SU-DHL-6 (cell line): Measurements from ENCODE around the gene SCGB2A2.

ENCODE experiments used
- H2AFZ ChIP-seq: fragments of 200-600 bp; sonication (generic); 2 replicates; pipeline ENCODE4 v1.6.1; 2014; ENCODE audit warnings: low read depth, mild to moderate bottlenecking, moderate library complexity, mixed read lengths, antibody characterized with exemption, low read length; ENCODE audit not compliant: severe bottlenecking
- H3F3A ChIP-seq: fragments of 200-600 bp; shearing (Covaris generic); 2 replicates; pipeline ENCODE4 v1.6.0; 2016; ENCODE audit warnings: antibody characterized with exemption, mild to moderate bottlenecking; ENCODE audit not compliant: insufficient read depth
- H3K27ac ChIP-seq: fragments of 200-600 bp; sonication (generic); 2 replicates; pipeline ENCODE4 v1.5.1; 2016; ENCODE audit warnings: low read depth, mild to moderate bottlenecking, low read length, moderate library complexity, mixed read lengths
- H3K27me3 ChIP-seq: fragments of 200-600 bp; sonication (generic), shearing (Covaris generic); 2 replicates; pipeline ENCODE4 v1.6.0; 2014; ENCODE audit warnings: mild to moderate bottlenecking, low read length
- H3K36me3 ChIP-seq: fragments of 200-600 bp; sonication (generic); 2 replicates; pipeline ENCODE4 v1.6.1; 2014; ENCODE audit warnings: mild to moderate bottlenecking, low read length, mixed read lengths
- H3K4me2 ChIP-seq: fragments of 300-600, 200-600 bp; shearing (Covaris generic), sonication (generic); 2 replicates; pipeline ENCODE4 v1.6.0; 2014; ENCODE audit warnings: low read length, low read depth, mild to moderate bottlenecking; ENCODE audit not compliant: poor library complexity, severe bottlenecking
- H3K4me3 ChIP-seq: fragments of 200-600 bp; sonication (generic); 2 replicates; pipeline ENCODE4 v1.5.1; 2014; ENCODE audit warnings: antibody characterized with exemption, low read length, mild to moderate bottlenecking, mixed read lengths; ENCODE audit not compliant: insufficient read depth, poor library complexity, severe bottlenecking
- H3K79me2 ChIP-seq: fragments of 200-600 bp; sonication (generic); 2 replicates; pipeline ENCODE4 v1.6.1; 2014; ENCODE audit warnings: mild to moderate bottlenecking, low read length, moderate library complexity; ENCODE audit not compliant: insufficient read depth
- H3K9ac ChIP-seq: fragments of 200-600 bp; sonication (generic); 2 replicates; pipeline ENCODE4 v1.7.0; 2014; ENCODE audit warnings: mild to moderate bottlenecking, low read length
- H3K9me2 ChIP-seq: fragments of 200-600 bp; sonication (generic); replicated peaks from 2 replicates; pipeline ENCODE4 v1.6.1; 2014; ENCODE audit warnings: low read length; ENCODE audit not compliant: insufficient read depth
- H3K9me3 ChIP-seq: fragments of 200-600 bp; sonication (generic); 2 replicates; pipeline ENCODE4 v1.6.1; 2014; ENCODE audit warnings: low read length, mixed read lengths; ENCODE audit not compliant: insufficient read depth
- H4K20me1 ChIP-seq: fragments of 200-600 bp; sonication (generic); 2 replicates; pipeline ENCODE4 v1.6.1; 2014; ENCODE audit warnings: low read depth, mild to moderate bottlenecking, antibody characterized with exemption, low read length, moderate library complexity, mixed read lengths
- EZH2phosphoT487 ChIP-seq: fragments of 200-600 bp; sonication (generic), shearing (Covaris generic); conservative IDR thresholded peaks from 2 replicates; pipeline ENCODE4 v1.6.1; 2018; ENCODE audit warnings: mild to moderate bottlenecking, antibody characterized with exemption, low read length, moderate library complexity, mixed read lengths
- TF ChIP-seq, protein P1 (sequence below): fragments of 200-600 bp; sonication (generic); IDR thresholded peaks from one replicate; pipeline ENCODE4 v1.5.1; 2017; ENCODE audit warnings: antibody characterized with exemption, mild to moderate bottlenecking, low read length, moderate library complexity; ENCODE audit not compliant: insufficient read depth, poor library complexity, severe bottlenecking

The SCGB2A2 gene

DNA sequence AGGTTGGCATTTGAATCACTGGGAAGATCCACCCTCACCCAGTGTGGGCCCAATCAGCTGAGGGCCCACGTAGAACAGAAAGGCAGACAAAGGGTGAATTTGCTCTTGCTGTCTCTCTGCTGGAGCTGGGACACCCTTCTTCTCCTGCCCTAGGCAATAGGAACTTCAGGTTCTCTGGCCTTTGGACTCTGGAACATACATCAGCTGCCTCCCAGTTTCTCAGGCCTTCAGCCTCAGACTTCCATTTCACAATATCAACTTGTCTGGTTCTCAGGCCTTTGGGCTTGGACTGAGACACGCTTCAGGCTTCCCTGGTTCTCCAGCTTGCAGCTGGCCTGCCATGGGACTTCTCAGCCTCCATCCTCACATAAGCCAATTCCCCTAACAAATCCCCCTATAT, 52.6 kb downstream of the SCGB2A2 start:
- no peaks in the 10 kb centered on the region for H3K9me3 ChIP-seq
- TF ChIP-seq, protein P1, sequence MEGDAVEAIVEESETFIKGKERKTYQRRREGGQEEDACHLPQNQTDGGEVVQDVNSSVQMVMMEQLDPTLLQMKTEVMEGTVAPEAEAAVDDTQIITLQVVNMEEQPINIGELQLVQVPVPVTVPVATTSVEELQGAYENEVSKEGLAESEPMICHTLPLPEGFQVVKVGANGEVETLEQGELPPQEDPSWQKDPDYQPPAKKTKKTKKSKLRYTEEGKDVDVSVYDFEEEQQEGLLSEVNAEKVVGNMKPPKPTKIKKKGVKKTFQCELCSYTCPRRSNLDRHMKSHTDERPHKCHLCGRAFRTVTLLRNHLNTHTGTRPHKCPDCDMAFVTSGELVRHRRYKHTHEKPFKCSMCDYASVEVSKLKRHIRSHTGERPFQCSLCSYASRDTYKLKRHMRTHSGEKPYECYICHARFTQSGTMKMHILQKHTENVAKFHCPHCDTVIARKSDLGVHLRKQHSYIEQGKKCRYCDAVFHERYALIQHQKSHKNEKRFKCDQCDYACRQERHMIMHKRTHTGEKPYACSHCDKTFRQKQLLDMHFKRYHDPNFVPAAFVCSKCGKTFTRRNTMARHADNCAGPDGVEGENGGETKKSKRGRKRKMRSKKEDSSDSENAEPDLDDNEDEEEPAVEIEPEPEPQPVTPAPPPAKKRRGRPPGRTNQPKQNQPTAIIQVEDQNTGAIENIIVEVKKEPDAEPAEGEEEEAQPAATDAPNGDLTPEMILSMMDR = no peak
- TF ChIP-seq EZH2phosphoT487 = no peak
- no peak overlapping the region for H3K4me3 ChIP-seq
- H3K79me2 ChIP-seq = no peaks in the 10 kb centered on the region
- H3K9me2 ChIP-seq = no peaks in the 10 kb centered on the region
- H3F3A ChIP-seq = no peaks in the 10 kb centered on the region
- no peaks in the 10 kb centered on the region for H3K36me3 ChIP-seq
- no peaks in the 10 kb centered on the region for H4K20me1 ChIP-seq
- no peak overlapping the region for H3K27ac ChIP-seq
- H3K4me2 ChIP-seq = no peak overlapping the region
- no peak overlapping the region for H3K9ac ChIP-seq
- no peak overlapping the region for H2AFZ ChIP-seq
- H3K27me3 ChIP-seq = no peaks in the 10 kb centered on the region
